Left ventricle myocardium inferior (tissue), 1 donor: ENCODE results near the gene STK38L. TPM values are rescaled to one million over a fixed set of nuclear protein-coding genes. Genes with fewer than 3 reads are reported as not detected.

ENCODE experiments used
- DNase-seq: peaks from one replicate; pipeline ENCODE4 v3.0.0-alpha.2; 2020
- H3K27ac ChIP-seq: fragments of 200-600 bp; replicated peaks from 2 replicates; pipeline ENCODE4 v1.8.0; 2021
- H3K27me3 ChIP-seq: fragments of 200-600 bp; 2 replicates; pipeline ENCODE4 v1.8.0; 2021; ENCODE audit warnings: low read depth
- H3K36me3 ChIP-seq: fragments of 200-600 bp; 2 replicates; pipeline ENCODE4 v1.8.0; 2021
- H3K4me1 ChIP-seq: fragments of 200-600 bp; 2 replicates; pipeline ENCODE4 v1.8.0; 2021
- H3K4me3 ChIP-seq: fragments of 200-600 bp; 2 replicates; pipeline ENCODE4 v1.8.0; 2021; ENCODE audit warnings: mild to moderate bottlenecking, moderate library complexity
- H3K9me3 ChIP-seq: fragments of 200-600 bp; replicated peaks from 2 replicates; pipeline ENCODE4 v1.8.0; 2021
- CTCF ChIP-seq: fragments of 200-600 bp; IDR thresholded peaks from 2 replicates; pipeline ENCODE4 v1.8.0; 2021; ENCODE audit warnings: antibody characterized with exemption, mild to moderate bottlenecking, borderline replicate concordance
- intact Hi-C: fragments of 100-400 bp; cut with micrococcal nuclease; formaldehyde crosslinking; loops from one replicate; pipeline ENCODE4 v1.11.0; 2022
- total RNA-seq: library from RNA; stranded (reverse); fragmentation: NEBNext Ultra II Directional; extraction: Animal tissue kit (Norgen Biotek cat#: 25700); gene quantifications from one replicate; pipeline ENCODE4 v1.2.1, GENCODE V29; 2021
- donor health status: DM: no; HTN: yes; CAD: no; lungs with severe emphysema.

Gene STK38L
- total RNA-seq, 1 donor from 2014 or later, result 75.4 TPM

- TF ChIP-seq CTCF, result no peak
- H3K4me1 ChIP-seq, result peaks cover 75% of the 10 kb centered on the region
- DNase-seq, result no peak
- H3K27me3 ChIP-seq, result no peaks in the 10 kb centered on the region
- intact Hi-C loops, result no loop called here
- peaks cover under 1% of the 10 kb centered on the region for H3K36me3 ChIP-seq
- peak overlapping the region; percentile 74 for H3K27ac ChIP-seq
- H3K9me3 ChIP-seq, result peaks cover 7% of the 10 kb centered on the region
- peak overlapping the region; percentile 20 for H3K4me3 ChIP-seq
Measured at GRCh38 chr12:27272373-27273028, 28.4 kb downstream of the STK38L start.

DNA sequence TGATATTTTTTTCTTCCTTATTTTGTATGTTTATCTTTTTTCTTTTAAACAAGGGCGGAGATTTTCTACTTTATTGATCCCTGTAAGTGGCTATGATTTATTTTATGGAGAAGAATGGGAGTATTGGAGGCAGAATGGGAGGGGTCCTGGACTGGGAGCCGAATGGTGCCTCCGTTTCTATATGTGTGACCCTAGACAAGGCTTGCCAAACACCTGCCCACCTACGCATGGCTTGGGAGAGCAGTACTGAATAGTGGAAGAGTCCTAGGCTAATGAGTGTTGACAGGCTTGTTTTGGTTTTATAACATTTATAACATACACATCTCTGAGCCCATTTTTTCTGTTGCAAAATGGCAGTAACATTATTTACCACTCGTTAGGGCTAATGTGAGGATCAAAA is 29.0 kb downstream of the STK38L start:
- no peak for TF ChIP-seq CTCF
- no peak for DNase-seq
- H3K27ac ChIP-seq, result peak overlapping the region; percentile 74
- no peaks in the 10 kb centered on the region for H3K36me3 ChIP-seq
- peaks cover 7% of the 10 kb centered on the region for H3K9me3 ChIP-seq
- peaks cover 81% of the 10 kb centered on the region for H3K4me1 ChIP-seq
- no peaks in the 10 kb centered on the region for H3K27me3 ChIP-seq
- intact Hi-C loops, result no loop called here
- peak overlapping the region; percentile 7 for H3K4me3 ChIP-seq

GRCh38 chr12:27274706-27275105 is 30.6 kb downstream of the STK38L start:
- Histone ChIP-seq H3K36me3 (no peaks in the 10 kb centered on the region), H3K4me1 (peaks cover 97% of the 10 kb centered on the region), H3K27me3 (no peaks in the 10 kb centered on the region), H3K9me3 (no peaks in the 10 kb centered on the region), H3K4me3 (no peak overlapping the region), H3K27ac (peak overlapping the region; percentile 7)
- intact Hi-C loops, result no loop called here
- no peak for DNase-seq
- TF ChIP-seq CTCF, result no peak

- H3K9me3 ChIP-seq, result no peaks in the 10 kb centered on the region
- peaks cover 95% of the 10 kb centered on the region for H3K4me1 ChIP-seq
- H3K36me3 ChIP-seq, result no peaks in the 10 kb centered on the region
- no peaks in the 10 kb centered on the region for H3K27me3 ChIP-seq
- H3K27ac ChIP-seq, result peak overlapping the region; percentile 78
- intact Hi-C loops, result no loop called here
- no peak for TF ChIP-seq CTCF
- DNase-seq, result no peak
- no peak overlapping the region for H3K4me3 ChIP-seq
Measured at GRCh38 chr12:27276275-27276674, 32.2 kb downstream of the STK38L start.

DNA sequence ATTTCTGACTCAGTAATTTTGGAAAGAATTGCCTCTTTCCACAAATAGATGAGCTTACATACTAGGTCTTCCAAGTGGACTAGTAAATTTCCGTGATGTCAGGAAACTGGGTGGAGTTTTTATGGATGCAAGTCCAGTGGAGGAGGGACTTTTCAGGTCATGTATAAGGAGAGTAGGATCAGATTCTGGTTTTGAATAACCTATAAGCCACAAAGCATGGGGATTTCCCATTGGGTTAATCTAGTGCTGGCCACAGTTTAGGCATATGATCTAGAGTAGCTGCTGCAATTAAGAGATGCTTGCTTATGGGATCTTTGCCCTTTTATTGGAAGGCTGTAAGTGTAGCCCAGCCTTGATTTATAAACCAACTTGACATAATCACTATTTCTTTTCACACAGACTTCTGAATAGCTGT is 33.8 kb downstream of the STK38L start:
- no peak for DNase-seq
- peaks cover 94% of the 10 kb centered on the region for H3K4me1 ChIP-seq
- H3K36me3 ChIP-seq, result no peaks in the 10 kb centered on the region
- no peaks in the 10 kb centered on the region for H3K9me3 ChIP-seq
- no peak for TF ChIP-seq CTCF
- peak overlapping the region; percentile 78 for H3K27ac ChIP-seq
- H3K4me3 ChIP-seq, result no peak overlapping the region
- intact Hi-C loops, result no loop called here
- no peaks in the 10 kb centered on the region for H3K27me3 ChIP-seq
